C4-2B (cell line): ENCODE measurements around the gene IL16.

ENCODE experiments used
- ZFX ChIP-seq: fragments of 450-650 bp; IDR thresholded peaks from 2 replicates; pipeline ENCODE4 v1.6.1; 2017
- TF ChIP-seq, protein P1 (sequence below): fragments of 450-650 bp; conservative IDR thresholded peaks from 2 replicates; pipeline ENCODE4 v1.5.1; 2017; ENCODE audit warnings: mild to moderate bottlenecking

DNA sequence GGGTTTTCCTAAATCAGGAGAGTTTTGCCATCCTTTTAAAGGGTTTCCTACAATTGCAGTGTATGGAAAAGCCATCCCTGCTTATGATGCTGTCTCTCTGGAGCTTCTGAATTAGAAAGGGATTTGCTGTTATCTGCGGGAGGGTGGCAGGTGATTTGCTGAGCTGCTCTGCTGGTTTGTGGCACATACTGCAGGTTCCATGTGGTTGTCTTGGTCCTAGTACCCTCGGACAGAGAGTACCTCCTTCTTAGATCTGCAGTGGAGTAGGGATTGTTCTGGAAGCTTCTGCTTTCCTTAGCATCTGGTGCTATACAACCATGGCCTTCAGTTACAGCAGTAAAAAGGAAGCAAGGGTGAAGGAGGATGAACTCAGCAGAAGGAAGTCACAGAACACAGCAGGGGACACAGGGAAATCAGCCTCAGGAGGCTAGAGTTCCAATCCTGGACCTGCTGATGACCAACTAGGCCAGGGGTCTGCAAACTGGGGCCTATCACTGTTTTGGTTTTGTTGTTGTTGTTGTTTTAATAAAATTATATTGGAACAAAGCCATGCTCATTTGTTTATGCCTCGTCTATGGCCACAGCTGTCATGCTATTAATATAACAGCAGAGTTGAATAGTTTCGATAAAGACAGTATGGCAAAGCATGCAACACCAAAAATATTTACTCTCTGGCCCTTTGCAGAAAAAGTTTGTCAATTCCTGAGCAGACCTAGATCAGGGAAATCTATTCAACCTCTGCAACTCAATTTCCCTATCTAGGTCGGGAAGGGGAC is 87.8 kb downstream of the IL16 start:
- TF ChIP-seq, protein P1, sequence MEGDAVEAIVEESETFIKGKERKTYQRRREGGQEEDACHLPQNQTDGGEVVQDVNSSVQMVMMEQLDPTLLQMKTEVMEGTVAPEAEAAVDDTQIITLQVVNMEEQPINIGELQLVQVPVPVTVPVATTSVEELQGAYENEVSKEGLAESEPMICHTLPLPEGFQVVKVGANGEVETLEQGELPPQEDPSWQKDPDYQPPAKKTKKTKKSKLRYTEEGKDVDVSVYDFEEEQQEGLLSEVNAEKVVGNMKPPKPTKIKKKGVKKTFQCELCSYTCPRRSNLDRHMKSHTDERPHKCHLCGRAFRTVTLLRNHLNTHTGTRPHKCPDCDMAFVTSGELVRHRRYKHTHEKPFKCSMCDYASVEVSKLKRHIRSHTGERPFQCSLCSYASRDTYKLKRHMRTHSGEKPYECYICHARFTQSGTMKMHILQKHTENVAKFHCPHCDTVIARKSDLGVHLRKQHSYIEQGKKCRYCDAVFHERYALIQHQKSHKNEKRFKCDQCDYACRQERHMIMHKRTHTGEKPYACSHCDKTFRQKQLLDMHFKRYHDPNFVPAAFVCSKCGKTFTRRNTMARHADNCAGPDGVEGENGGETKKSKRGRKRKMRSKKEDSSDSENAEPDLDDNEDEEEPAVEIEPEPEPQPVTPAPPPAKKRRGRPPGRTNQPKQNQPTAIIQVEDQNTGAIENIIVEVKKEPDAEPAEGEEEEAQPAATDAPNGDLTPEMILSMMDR = no peak
- TF ChIP-seq ZFX = no peak
